Kidney epithelial cell (primary cell): Measurements from ENCODE around the gene SPATA22. TPM values are rescaled to one million over a fixed set of nuclear protein-coding genes. Genes with fewer than 3 reads are reported as not detected.

Experiments
- DNase-seq: peaks from one replicate; pipeline ENCODE4 v3.0.0-alpha.2; 2010; ENCODE audit warnings: low read depth
- H3K27me3 ChIP-seq: 2 replicates; pipeline ENCODE4 v1.6.0; 2011; ENCODE audit warnings: low read length; ENCODE audit not compliant: control insufficient read depth, insufficient read depth
- H3K36me3 ChIP-seq: 2 replicates; pipeline ENCODE4 v1.5.1; 2011; ENCODE audit warnings: low read length; ENCODE audit not compliant: control insufficient read depth, insufficient read depth
- H3K4me3 ChIP-seq: 2 replicates; pipeline ENCODE4 v1.5.1; 2011; ENCODE audit warnings: low read depth, mild to moderate bottlenecking, control low read depth, low read length
- total RNA-seq: library from RNA; depleted of rRNA; stranded (reverse); fragments of >200 nt; gene quantifications from 2 replicates; pipeline ENCODE4 v1.2.3, GENCODE V29; 2015
- TF ChIP-seq, protein P1 (sequence below): IDR thresholded peaks from 2 replicates; pipeline ENCODE4 v1.5.1; 2011; ENCODE audit warnings: mild to moderate bottlenecking, moderate library complexity, low read length, control low read depth, inconsistent platforms; ENCODE audit not compliant: insufficient read depth, poor library complexity, severe bottlenecking

The SPATA22 gene
- total RNA-seq, 1 donor from 2014 or later: not detected

DNA sequence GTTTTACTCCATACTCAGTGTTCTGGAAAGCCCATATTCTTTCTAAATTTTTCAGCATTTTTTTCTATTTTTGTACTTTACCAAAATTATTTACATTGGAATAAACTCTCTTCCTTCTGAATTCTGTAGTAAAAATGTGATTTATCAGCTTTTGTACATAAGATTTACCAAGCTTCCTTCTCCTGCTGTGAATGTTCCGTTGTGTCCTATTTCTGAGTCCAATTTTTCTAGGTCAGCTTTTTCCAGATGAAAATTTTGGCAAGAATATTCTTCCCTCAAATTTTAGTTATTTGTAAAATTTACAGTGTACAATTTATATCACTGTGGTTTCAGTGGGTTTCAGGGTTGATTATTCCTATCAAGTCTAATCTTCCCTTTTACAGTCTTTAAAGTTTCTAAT is 31.7 kb upstream of the SPATA22 start:
- Histone ChIP-seq H3K36me3 (no peaks in the 10 kb centered on the region), H3K27me3 (no peaks in the 10 kb centered on the region), H3K4me3 (no peak overlapping the region)
- TF ChIP-seq, protein P1, sequence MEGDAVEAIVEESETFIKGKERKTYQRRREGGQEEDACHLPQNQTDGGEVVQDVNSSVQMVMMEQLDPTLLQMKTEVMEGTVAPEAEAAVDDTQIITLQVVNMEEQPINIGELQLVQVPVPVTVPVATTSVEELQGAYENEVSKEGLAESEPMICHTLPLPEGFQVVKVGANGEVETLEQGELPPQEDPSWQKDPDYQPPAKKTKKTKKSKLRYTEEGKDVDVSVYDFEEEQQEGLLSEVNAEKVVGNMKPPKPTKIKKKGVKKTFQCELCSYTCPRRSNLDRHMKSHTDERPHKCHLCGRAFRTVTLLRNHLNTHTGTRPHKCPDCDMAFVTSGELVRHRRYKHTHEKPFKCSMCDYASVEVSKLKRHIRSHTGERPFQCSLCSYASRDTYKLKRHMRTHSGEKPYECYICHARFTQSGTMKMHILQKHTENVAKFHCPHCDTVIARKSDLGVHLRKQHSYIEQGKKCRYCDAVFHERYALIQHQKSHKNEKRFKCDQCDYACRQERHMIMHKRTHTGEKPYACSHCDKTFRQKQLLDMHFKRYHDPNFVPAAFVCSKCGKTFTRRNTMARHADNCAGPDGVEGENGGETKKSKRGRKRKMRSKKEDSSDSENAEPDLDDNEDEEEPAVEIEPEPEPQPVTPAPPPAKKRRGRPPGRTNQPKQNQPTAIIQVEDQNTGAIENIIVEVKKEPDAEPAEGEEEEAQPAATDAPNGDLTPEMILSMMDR: no peak
- no peak for DNase-seq

DNA sequence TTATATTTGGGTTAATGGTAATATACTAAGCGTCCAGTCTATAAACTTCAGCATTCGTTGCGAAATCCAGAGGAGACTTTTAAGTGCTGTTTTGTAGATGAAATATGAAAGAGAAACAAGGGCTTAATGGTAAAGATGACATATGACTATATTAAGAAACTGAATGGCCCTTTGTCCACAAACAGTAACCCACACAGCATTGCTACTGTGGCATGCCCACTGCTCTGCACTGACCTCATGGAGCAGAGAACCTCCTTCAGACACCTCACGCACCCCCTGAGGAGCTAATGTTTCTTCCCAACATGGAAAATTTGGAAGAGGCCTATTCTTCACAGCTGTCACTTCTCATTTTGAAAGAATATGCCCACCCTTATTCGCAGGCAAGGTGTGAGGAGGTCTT is 30.8 kb upstream of the SPATA22 start:
- Histone ChIP-seq H3K36me3 (no peaks in the 10 kb centered on the region), H3K4me3 (no peak overlapping the region), H3K27me3 (no peaks in the 10 kb centered on the region)
- TF ChIP-seq, protein P1: no peak
- DNase-seq: no peak

DNA sequence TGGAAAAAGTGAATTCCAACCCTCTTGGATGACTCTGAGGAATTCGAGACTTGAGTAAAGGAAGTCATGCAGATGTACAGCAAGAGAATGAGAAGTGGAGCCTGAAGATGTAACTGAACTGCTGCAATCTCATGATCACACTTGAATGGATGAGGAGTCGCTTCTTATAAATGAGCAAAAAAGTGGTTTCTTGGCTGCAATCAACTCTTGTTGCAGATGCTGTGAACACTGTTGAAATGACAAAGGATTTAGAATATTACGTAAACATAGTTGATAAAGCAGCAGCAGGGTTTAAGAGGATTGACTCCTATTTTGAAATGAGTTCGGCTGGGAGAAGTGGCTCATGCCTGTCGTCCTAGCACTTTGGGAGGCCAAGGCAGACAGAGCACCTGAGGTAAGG is 29.7 kb upstream of the SPATA22 start:
- Histone ChIP-seq H3K36me3 (no peaks in the 10 kb centered on the region), H3K27me3 (no peaks in the 10 kb centered on the region), H3K4me3 (no peak overlapping the region)
- DNase-seq: no peak
- TF ChIP-seq, protein P1: no peak

DNA sequence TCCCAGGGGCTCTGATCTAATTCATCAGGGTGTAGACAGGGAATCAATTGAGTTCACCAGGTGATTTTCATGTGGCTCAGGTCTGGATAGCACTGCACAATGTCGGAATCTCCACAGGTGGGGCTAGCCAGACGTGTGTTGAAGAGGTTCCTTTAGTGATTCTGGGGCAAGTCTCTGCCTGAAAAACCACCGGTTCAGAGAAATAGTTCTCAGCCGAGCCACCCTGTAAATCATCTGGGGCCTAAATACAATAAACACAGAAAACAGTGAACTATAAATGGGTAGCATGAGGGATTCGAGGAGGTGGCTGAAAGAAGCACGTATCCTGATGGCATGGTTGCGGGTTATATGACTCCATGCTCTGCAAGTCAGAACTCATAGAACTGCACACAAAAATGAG is 25.5 kb upstream of the SPATA22 start:
- DNase-seq: no peak
- TF ChIP-seq, protein P1: no peak
- Histone ChIP-seq H3K36me3 (no peaks in the 10 kb centered on the region), H3K4me3 (no peak overlapping the region), H3K27me3 (no peaks in the 10 kb centered on the region)

DNA sequence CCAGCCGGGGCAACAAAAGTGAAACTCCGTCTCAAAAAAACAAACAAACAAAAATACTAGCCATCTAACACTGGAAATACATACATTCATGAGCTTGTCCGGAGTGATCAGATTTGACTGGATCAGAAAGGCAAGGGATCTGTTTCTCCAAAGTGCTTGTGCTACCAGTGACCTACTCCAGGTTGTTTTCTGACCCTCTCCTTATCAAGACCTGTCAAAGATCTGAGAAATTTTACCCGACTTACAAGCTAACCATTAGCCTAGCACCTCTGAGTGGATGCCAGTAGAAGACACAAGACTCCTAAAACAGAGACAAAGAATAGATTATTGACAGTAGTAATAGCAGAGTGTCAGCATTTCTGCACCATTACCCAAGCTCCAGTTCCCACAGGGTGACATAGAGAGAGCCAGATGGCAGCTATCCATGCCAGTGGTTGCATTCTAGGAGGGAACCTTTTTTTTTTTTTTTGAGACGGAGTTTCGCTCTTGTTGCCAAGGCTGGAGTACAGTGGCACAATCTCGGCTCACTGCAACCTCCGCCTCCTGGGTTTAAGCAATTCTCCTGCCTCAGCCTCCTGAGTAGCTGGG is 14.0 kb upstream of the SPATA22 start:
- TF ChIP-seq, protein P1: no peak
- DNase-seq: no peak
- H3K36me3 ChIP-seq: no peaks in the 10 kb centered on the region

DNA sequence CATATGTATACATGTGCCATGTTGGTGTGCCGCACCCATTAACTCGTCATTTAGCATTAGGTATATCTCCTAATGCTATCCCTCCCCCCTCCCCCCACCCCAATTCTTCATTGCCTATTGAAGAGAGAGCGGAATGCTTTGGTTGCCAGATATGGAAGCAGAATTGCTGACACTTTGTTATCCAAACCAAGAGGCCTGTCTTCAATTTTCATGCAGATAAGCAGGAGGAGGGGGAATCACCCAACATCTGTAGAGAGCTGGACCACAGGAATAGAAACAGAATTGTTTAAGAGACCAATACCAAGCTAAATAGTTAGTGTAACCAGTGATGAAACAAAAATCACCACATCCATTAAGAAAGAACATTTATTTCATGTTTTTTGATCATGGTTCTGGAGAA is 11.2 kb upstream of the SPATA22 start:
- H3K36me3 ChIP-seq: no peaks in the 10 kb centered on the region
- no peaks in the 10 kb centered on the region for H3K27me3 ChIP-seq
- H3K4me3 ChIP-seq: no peak overlapping the region
- DNase-seq: no peak
- TF ChIP-seq, protein P1: no peak

More for the DNA sequence above, 14.0 kb upstream of the SPATA22 start:
- Histone ChIP-seq H3K4me3 (no peak overlapping the region), H3K27me3 (no peaks in the 10 kb centered on the region)
